Choroid plexus epithelial cell (primary cell): ENCODE results near the gene DNAJC27.

ENCODE experiments used
- DNase-seq: peaks from one replicate; pipeline ENCODE4 v3.0.0-alpha.2; 2010; ENCODE audit warnings: low read depth
- H3K4me3 ChIP-seq: 2 replicates; pipeline ENCODE4 v1.5.1; 2011; ENCODE audit warnings: low read depth, mild to moderate bottlenecking, control low read depth, low read length, moderate library complexity
- TF ChIP-seq, protein P1 (sequence below): conservative IDR thresholded peaks from 2 replicates; pipeline ENCODE4 v1.5.1; 2011; ENCODE audit warnings: low read depth, mild to moderate bottlenecking, control low read depth, inconsistent platforms, low read length, moderate library complexity

Gene DNAJC27

DNA sequence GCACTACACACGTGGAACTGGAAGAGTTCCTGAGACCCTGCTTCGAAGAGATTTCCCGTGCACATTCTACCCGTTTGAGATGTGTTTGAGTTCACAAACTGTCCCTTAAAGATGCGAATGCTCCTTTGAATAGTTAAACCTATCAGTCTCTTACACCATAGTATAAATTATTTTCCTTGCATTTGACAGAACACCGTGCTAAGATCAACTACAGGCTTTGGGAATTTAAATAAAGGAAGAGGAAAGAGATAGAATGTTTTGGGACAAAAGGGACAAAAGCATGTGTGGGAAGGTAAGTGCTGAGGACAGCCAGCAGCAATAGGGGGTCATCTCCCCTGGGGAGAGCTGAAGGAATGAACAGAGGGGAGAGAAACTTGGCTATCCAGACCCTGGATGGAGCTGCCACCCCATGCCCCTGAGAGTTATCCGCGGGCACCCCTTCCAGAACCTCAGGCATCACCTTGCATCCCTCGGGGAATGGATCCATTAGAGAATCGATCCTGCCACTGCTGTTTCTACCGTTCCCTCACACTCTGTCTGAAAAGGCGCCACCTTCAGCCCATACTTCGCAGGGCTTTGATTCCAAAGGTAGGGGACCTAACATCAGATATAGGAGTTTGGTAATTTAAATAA is 50.8 kb downstream of the DNAJC27 start:
- TF ChIP-seq, protein P1, sequence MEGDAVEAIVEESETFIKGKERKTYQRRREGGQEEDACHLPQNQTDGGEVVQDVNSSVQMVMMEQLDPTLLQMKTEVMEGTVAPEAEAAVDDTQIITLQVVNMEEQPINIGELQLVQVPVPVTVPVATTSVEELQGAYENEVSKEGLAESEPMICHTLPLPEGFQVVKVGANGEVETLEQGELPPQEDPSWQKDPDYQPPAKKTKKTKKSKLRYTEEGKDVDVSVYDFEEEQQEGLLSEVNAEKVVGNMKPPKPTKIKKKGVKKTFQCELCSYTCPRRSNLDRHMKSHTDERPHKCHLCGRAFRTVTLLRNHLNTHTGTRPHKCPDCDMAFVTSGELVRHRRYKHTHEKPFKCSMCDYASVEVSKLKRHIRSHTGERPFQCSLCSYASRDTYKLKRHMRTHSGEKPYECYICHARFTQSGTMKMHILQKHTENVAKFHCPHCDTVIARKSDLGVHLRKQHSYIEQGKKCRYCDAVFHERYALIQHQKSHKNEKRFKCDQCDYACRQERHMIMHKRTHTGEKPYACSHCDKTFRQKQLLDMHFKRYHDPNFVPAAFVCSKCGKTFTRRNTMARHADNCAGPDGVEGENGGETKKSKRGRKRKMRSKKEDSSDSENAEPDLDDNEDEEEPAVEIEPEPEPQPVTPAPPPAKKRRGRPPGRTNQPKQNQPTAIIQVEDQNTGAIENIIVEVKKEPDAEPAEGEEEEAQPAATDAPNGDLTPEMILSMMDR, result peak; percentile 55
- H3K4me3 ChIP-seq, result peak overlapping the region; percentile 62
- no peak for DNase-seq

DNA sequence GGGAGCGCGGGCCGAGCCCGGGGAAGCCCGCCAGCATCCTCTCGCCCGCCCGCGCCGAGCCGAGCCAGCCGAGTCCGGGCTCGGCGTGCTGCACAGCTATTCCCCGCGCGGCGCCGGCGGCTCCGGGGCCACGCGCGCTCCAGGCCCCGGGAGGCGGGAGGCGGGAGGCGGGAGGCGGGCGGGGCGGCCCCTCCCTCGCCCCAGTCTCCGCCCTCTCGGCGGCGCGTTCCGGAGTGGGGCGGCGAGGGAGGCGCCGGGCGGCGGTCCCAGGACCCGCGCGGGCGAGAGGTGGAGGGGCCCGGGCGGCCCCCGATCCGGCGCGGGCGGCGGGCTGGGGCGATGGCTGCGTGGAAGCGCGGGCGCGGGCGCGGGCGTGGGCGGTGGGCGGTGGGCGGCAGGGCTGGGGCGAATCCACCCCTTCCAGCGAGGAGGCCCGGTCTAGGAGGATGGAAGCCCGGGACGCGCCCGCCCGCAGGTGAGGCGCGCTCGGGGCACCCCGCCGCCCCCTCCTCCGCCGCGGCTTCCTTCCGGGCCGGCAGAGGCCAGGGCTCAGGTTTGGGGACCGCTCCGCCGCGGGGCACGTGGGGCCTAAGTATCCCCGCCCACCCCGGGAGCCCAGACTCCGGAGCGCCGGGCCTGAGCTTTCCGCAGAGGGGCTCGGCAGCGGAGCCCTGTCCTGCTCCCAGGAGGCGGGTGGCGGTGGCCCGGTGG is 51.5 kb downstream of the DNAJC27 start, which contains the start of gene ADCY3:
TSS of gene ADCY3 (minus strand) at position 140 of the 711 bp plus-strand sequence. CDS start 1,250 bp downstream, outside the sequence.
- peak; percentile 43 for DNase-seq
- TF ChIP-seq, protein P1, result no peak
- peak within 1 kb of the TSS; percentile 62 for H3K4me3 ChIP-seq

DNA sequence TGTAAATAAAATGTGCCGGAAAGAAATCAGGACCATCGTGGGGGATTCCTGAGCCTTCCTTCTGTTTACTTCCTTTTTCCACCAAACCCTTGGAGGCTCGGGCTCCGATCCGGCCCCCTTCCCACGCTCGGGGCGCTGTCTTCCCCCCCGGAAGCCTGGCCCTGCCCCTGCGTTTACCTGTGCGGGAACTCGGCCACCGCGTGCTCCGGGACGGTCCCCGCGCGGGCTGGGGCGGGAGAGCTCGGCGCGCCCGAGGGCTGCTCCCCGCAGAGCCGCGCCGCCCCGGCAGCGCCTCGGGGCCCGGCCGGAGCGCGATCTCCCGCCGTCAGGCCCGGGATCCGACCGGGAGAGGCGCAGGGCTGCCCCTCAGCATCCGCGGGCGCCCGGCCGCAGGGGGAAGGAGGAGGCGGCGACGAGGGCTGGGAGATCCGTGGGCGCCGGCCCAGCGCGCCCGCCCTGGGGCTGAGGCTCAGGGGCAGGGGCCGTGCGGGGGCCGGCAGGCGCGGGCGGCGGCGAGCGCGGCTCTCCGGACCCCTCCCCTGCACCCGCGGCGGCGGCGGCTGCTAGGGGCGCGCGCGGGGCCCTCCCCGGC is 52.2 kb downstream of the DNAJC27 start:
- TF ChIP-seq, protein P1, result no peak
- no peak for DNase-seq
- peak overlapping the region; percentile 62 for H3K4me3 ChIP-seq

DNA sequence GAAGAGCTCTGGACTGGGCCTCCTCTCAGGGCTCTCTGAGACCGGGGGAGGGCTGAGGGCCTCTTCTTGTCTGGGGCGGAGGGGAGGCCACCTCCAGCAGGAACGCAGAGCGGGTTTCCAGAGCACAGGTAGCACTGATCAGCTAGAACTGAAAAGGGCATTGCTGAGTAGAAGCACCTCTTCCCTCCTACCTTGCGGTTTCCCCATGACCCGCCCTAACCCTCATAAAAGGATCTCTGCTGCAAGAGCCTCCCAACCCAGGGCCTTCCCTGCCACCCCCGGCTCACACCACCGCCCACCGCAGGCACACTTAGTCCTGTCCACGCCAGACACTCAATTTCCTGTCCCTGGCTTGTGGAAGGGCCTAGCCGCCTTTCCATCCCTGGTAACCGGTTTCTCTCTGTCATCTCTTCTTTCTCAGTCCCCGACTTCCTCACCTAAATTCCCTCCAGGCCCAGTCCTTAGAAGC is 52.7 kb downstream of the DNAJC27 start:
- TF ChIP-seq, protein P1, result no peak
- no peak for DNase-seq
- H3K4me3 ChIP-seq, result peak overlapping the region; percentile 62

DNA sequence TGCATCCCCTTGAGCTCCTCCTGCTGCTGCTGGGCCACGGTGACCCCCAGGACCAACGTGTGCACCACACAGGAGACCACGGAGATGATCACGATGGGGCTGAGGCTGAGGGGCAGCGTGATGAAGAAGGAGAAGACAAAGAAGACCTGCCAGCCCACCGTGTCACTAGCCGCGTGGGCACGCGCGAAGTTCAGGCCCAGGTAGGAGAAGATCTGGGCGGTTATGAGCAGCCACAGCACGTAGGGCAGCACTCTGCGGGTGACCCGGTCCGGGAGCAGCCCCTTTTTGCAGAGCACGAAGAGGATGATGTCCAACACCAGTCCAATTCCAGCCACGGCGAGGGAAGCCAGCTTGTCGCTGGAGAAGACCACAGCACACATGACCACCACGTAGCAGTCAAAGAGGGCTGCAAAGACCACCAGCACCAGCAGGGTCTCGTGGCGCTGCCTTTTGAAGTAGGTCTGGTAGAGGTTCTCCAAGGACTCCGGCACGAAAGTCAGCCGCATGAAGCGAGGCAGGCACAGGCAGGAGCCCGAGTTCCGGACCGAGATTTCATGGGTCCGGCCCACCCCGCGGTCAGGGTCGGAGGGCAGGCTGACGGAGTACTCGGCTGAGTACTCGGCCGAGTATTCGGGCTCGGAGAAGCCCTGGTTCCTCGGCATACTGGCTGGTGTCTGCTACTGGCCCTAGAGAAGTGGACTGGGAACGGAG is 53.3 kb downstream of the DNAJC27 start:
- TF ChIP-seq, protein P1, result no peak
- peak overlapping the region; percentile 62 for H3K4me3 ChIP-seq
- no peak for DNase-seq

DNA sequence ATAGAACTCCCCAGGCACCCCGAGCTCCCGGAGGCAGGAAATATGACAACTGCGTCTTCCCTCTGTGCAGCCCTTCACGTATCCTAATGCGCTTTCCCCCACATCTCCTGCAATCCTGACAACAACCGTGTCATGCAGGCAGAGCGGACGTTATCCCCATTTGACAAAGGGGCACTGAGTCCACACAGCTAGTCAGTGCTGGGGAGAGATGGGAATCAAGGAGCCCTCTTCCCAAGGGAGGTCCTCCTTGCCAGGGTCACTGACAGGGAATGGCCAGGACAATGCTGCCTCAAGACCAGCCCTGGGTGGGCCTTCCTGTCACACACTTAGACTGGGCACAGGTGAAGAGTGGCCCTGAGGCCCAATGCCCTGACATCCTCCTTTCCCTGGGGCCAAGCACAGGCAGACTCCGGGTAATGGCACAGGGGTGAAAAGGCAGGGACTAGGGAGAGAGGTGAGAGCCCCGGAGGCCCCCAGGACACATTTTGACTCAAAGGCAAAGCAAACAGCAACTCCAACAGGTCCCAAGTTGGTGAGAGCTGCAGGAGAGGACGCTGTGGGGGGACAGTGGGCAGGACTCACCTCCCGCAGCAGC is 53.9 kb downstream of the DNAJC27 start:
- H3K4me3 ChIP-seq, result no peak overlapping the region
- TF ChIP-seq, protein P1, result no peak
- no peak for DNase-seq
